Measurements from ENCODE around the gene CENPU. TPM values are rescaled to one million over a fixed set of nuclear protein-coding genes. Genes with fewer than 3 reads are reported as not detected.

The CENPU gene
- total and polyA plus RNA-seq, 2 experiments from 2014 or later: 88.3 to 186 TPM

GRCh38 chr4:184649971-184650855 lies 83.7 kb downstream of the CENPU start:
- Histone ChIP-seq H3F3A (replicated peaks; ENCODE audit: low read depth) (no peaks in the 10 kb centered on the region), H3K4me2 (peak overlapping the region; percentile 87), H3K79me2 (replicated peaks; ENCODE audit: insufficient read depth) (peaks cover 38% of the 10 kb centered on the region), H3K36me3 (ENCODE audit: insufficient read depth) (no peaks in the 10 kb centered on the region), H3K27me3 (ENCODE audit: insufficient read depth) (no peaks in the 10 kb centered on the region), H3K4me3 (peak overlapping the region; percentile 67), H4K20me1 (replicated peaks; ENCODE audit: insufficient read depth) (peaks cover 26% of the 10 kb centered on the region), H3K9me2 (ENCODE audit: insufficient read depth) (no peaks in the 10 kb centered on the region), H2AFZ (peak overlapping the region; percentile 91), H3K4me1 (ENCODE audit: insufficient read depth) (peaks cover 59% of the 10 kb centered on the region), H3K27ac (ENCODE audit: low read depth) (peak overlapping the region; percentile 91)
- Mint-ChIP-seq H3K9me3 (no peaks in the 10 kb centered on the region; the same call in 2 of the 3 replicates), H3K36me3 (ENCODE audit: low read depth) (peaks cover 24% of the 10 kb centered on the region), H3K4me3 (peak overlapping the region; percentile 86), H3K27ac (peak overlapping the region; percentile 98), H3K27me3 (ENCODE audit: insufficient read depth, low read depth, poor library complexity) (peaks cover 10% of the 10 kb centered on the region), H3K4me1 (peaks cover 52% of the 10 kb centered on the region)
- DNase-seq (ENCODE audit: low spot score) (peak; percentile 57), ATAC-seq (peak; percentile 13)
- TF ChIP-seq ZNF331 (CRISPR knock-in tag; IDR thresholded peaks at IDR 0.05; ENCODE audit: low read depth) (no peak), ETS1 (IDR thresholded peaks at IDR 0.05) (no peak), ZNF462 (CRISPR knock-in tag; IDR thresholded peaks at IDR 0.05) (no peak), ZNF114 (CRISPR knock-in tag; IDR thresholded peaks at IDR 0.05) (no peak), EZH2 (IDR thresholded peaks at IDR 0.05; ENCODE audit: low read depth, unreplicated experiment) (no peak), POLR2AphosphoS5 (IDR thresholded peaks at IDR 0.05; ENCODE audit: low read depth) (no peak)
- TF ChIP-seq, protein P1, sequence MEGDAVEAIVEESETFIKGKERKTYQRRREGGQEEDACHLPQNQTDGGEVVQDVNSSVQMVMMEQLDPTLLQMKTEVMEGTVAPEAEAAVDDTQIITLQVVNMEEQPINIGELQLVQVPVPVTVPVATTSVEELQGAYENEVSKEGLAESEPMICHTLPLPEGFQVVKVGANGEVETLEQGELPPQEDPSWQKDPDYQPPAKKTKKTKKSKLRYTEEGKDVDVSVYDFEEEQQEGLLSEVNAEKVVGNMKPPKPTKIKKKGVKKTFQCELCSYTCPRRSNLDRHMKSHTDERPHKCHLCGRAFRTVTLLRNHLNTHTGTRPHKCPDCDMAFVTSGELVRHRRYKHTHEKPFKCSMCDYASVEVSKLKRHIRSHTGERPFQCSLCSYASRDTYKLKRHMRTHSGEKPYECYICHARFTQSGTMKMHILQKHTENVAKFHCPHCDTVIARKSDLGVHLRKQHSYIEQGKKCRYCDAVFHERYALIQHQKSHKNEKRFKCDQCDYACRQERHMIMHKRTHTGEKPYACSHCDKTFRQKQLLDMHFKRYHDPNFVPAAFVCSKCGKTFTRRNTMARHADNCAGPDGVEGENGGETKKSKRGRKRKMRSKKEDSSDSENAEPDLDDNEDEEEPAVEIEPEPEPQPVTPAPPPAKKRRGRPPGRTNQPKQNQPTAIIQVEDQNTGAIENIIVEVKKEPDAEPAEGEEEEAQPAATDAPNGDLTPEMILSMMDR (conservative IDR thresholded peaks at IDR 0.05; ENCODE audit: low read depth in 2 of 2): no peak; a peak in 1 of 4 replicates

Data from GM23338 (cell line).